ENCODE data around the gene BIRC6. TPM values are rescaled to one million over a fixed set of nuclear protein-coding genes. Genes with fewer than 3 reads are reported as not detected.

BIRC6 gene
- total RNA-seq, 1 experiment from 2014 or later: 69.6 TPM

DNA sequence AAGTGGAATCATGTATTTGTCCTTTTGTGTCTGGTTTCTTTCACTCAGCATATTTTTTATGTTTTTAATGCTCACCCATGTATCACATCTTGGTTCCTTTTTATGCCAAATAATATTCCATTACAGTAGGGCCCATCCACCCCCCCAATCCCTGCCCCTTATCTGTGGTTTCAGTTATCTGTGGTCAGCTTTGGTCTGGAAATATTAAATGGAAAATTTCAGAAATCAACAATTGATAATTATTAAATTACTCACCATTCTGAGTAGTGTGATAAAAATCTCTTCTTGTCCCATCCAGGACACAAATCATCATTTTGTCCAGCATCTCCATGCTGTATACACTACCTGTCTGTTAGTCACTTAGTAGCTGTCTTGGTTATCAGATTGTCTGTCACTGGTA, 66.7 kb downstream of the BIRC6 start:
- no peak overlapping the region for H3K27ac Mint-ChIP-seq (ENCODE audit: low read depth, unreplicated experiment)
- no peak for DNase-seq (ENCODE audit: unreplicated experiment)
- no peak overlapping the region for H3K4me3 Mint-ChIP-seq (ENCODE audit: unreplicated experiment)
- peaks cover 50% of the 10 kb centered on the region for H3K36me3 Mint-ChIP-seq (ENCODE audit: insufficient read depth, unreplicated experiment)
- TF ChIP-seq, protein P1, sequence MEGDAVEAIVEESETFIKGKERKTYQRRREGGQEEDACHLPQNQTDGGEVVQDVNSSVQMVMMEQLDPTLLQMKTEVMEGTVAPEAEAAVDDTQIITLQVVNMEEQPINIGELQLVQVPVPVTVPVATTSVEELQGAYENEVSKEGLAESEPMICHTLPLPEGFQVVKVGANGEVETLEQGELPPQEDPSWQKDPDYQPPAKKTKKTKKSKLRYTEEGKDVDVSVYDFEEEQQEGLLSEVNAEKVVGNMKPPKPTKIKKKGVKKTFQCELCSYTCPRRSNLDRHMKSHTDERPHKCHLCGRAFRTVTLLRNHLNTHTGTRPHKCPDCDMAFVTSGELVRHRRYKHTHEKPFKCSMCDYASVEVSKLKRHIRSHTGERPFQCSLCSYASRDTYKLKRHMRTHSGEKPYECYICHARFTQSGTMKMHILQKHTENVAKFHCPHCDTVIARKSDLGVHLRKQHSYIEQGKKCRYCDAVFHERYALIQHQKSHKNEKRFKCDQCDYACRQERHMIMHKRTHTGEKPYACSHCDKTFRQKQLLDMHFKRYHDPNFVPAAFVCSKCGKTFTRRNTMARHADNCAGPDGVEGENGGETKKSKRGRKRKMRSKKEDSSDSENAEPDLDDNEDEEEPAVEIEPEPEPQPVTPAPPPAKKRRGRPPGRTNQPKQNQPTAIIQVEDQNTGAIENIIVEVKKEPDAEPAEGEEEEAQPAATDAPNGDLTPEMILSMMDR (IDR thresholded peaks at IDR 0.05; ENCODE audit: unreplicated experiment): no peak
- no peaks in the 10 kb centered on the region for H3K27me3 Mint-ChIP-seq (ENCODE audit: insufficient read depth, unreplicated experiment)
- H3K4me1 Mint-ChIP-seq (ENCODE audit: insufficient read depth, unreplicated experiment): peaks cover 35% of the 10 kb centered on the region
- intact Hi-C loops (cut with micrococcal nuclease): no loop called here
- no peaks in the 10 kb centered on the region for H3K9me3 Mint-ChIP-seq (ENCODE audit: unreplicated experiment)
- ChIA-PET CTCF (no interaction called here), POLR2A (interaction anchor here (0.6 kb wide), 1 partner anchor 247 kb away, joined by 3 read pairs; no protein-coding TSS in a partner anchor)
- no TSS peak for BruUV-seq (replicated peaks)

DNA sequence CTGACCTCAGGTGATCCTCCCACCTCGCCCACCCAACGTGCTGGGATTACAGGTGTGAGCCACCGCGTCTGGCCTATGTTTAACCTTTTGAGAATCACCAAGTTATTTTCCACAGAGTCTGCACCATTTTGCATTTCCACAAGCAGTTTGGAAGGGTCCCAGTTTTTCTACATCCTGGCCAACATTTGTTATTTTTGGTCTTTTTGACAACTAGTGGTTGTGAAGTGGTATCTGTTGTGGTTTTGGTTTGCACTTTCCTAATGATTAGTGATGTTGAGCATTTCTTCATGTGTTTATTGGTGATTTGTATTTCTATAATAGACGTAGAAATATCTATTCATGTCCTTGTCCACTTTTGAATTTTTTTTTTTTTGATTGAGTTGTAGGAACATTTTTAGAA, 67.9 kb downstream of the BIRC6 start:
- no peaks in the 10 kb centered on the region for H3K9me3 Mint-ChIP-seq (ENCODE audit: unreplicated experiment)
- H3K27me3 Mint-ChIP-seq (ENCODE audit: insufficient read depth, unreplicated experiment): no peaks in the 10 kb centered on the region
- no TSS peak for BruUV-seq (replicated peaks)
- DNase-seq (ENCODE audit: unreplicated experiment): no peak
- TF ChIP-seq, protein P1 (IDR thresholded peaks at IDR 0.05; ENCODE audit: unreplicated experiment): no peak
- CTCF ChIA-PET: no interaction called here
- H3K27ac Mint-ChIP-seq (ENCODE audit: low read depth, unreplicated experiment): no peak overlapping the region
- POLR2A ChIA-PET: no interaction called here
- intact Hi-C loops (cut with micrococcal nuclease): no loop called here
- H3K36me3 Mint-ChIP-seq (ENCODE audit: insufficient read depth, unreplicated experiment): peaks cover 47% of the 10 kb centered on the region
- H3K4me3 Mint-ChIP-seq (ENCODE audit: unreplicated experiment): no peak overlapping the region
- H3K4me1 Mint-ChIP-seq (ENCODE audit: insufficient read depth, unreplicated experiment): peaks cover 30% of the 10 kb centered on the region

DNA sequence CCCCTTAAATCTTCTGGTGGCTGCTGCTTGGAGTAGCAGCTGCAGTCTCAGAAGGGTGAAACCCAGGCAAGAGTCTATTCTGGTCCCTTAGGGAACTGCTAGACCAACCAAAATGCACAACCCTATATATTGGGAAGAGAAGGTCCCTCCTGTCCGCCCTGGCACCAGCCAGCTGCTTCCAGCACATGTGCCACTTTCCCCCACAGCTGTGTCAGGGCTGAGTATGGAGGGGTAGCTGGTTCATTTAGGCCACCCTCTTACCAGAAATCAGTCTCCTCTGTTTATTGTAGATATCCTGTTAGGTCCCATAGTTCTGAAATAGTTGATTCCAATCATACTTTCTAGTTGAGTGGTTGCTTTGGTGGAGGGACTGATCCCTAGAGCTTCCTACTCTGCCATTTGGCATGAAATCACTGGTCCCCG, 68.9 kb downstream of the BIRC6 start:
- BruUV-seq (replicated peaks): TSS peak; percentile 8
- Mint-ChIP-seq H3K27me3 (ENCODE audit: insufficient read depth, unreplicated experiment) (no peaks in the 10 kb centered on the region), H3K9me3 (ENCODE audit: unreplicated experiment) (no peaks in the 10 kb centered on the region), H3K27ac (ENCODE audit: low read depth, unreplicated experiment) (peak overlapping the region; percentile 27), H3K4me1 (ENCODE audit: insufficient read depth, unreplicated experiment) (peaks cover 30% of the 10 kb centered on the region), H3K36me3 (ENCODE audit: insufficient read depth, unreplicated experiment) (peaks cover 44% of the 10 kb centered on the region), H3K4me3 (ENCODE audit: unreplicated experiment) (no peak overlapping the region)
- no peak for DNase-seq (ENCODE audit: unreplicated experiment)
- ChIA-PET POLR2A (interaction anchor here (0.7 kb wide), 1 partner anchor 786 kb away, joined by 4 read pairs; no protein-coding TSS in a partner anchor), CTCF (interaction anchor here (0.6 kb wide), 1 partner anchor 12 kb away, joined by 3 read pairs; no protein-coding TSS in a partner anchor)
- TF ChIP-seq, protein P1 (IDR thresholded peaks at IDR 0.05; ENCODE audit: unreplicated experiment): no peak
- intact Hi-C loops (cut with micrococcal nuclease): no loop called here

DNA sequence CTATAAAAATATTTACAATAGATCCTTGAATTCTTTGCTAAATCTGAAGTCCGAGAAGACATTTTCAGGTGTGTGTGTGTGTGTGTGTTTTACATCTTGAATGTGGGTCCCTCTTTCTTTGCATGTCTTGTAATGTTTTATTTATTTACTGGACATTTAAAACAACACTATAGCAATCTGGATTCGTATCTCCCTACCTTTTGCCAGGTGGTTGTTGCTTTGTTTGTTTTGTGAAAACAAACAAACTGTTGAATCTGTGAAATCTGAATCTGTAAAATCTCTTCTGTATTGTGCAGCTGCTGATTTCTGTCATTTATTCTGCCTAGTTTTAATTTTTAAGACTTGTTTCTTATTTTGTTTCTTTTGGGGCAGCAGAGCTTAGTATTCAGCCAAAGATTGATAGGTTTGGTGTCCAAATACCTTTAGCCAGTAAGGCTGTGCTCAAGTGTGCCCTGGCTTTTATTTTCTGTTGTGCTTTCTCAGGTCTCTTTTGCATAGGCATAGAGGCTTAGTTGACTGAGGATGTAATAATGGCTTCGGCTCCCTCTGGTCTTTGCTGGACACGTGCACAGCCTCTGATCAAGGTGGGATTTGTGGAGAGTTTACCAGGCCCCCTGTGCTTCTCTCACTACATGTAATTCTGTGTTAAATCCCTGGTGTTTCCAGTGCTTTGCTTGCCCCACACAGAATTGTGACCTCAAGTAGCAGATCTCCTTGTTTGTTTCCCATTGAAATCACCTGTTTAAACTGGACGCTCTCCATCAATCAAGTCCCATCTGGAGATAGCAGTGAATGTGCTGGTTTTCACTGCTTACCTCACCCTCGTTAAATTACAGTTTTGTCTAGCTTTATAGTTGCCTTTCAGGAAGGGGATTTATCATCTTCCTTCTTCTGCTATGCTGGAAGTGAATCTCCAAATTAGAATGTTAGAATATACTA, 71.1 kb downstream of the BIRC6 start:
- Mint-ChIP-seq H3K4me3 (ENCODE audit: unreplicated experiment) (no peak overlapping the region), H3K4me1 (ENCODE audit: insufficient read depth, unreplicated experiment) (peaks cover 26% of the 10 kb centered on the region), H3K36me3 (ENCODE audit: insufficient read depth, unreplicated experiment) (peaks cover 40% of the 10 kb centered on the region), H3K27ac (ENCODE audit: low read depth, unreplicated experiment) (no peak overlapping the region), H3K27me3 (ENCODE audit: insufficient read depth, unreplicated experiment) (no peaks in the 10 kb centered on the region), H3K9me3 (ENCODE audit: unreplicated experiment) (peaks cover 8% of the 10 kb centered on the region)
- ChIA-PET CTCF (interaction anchor here (0.6 to 1.6 kb wide), 4 partner anchors 14 to 510 kb away, joined by 3 to 5 read pairs (median 3); no protein-coding TSS in a partner anchor), POLR2A (interaction anchor here (1.4 to 1.6 kb wide), 2 partner anchors 14 kb away, joined by 3 to 4 read pairs; no protein-coding TSS in a partner anchor)
- intact Hi-C loops (cut with micrococcal nuclease): no loop called here
- TF ChIP-seq, protein P1 (IDR thresholded peaks at IDR 0.05; ENCODE audit: unreplicated experiment): no peak
- no peak for DNase-seq (ENCODE audit: unreplicated experiment)
- no TSS peak for BruUV-seq (replicated peaks)

Measured in MCF 10A (cell line).